Measurements from ENCODE around the gene THAP10. TPM values are rescaled to one million over a fixed set of nuclear protein-coding genes. Genes with fewer than 3 reads are reported as not detected.

THAP10 gene
- total and polyA plus RNA-seq, 9 of the 15 experiments (the other 6 are each of a cell fraction or from before 2014, with no cell fraction given): 0.04 to 0.28 (median 0.09) TPM; not detected in 3

- TF ChIP-seq ARID4B (CRISPR knock-in tag; IDR thresholded peaks at IDR 0.05) (no peak), EWSR1 (IDR thresholded peaks at IDR 0.05; ENCODE audit: borderline replicate concordance, low read depth, partially characterized antibody) (no peak), ZNF778 (CRISPR knock-in tag; IDR thresholded peaks at IDR 0.05) (no peak), ZNF780A (CRISPR knock-in tag; IDR thresholded peaks at IDR 0.05) (no peak), JUND (IDR thresholded peaks at IDR 0.05; ENCODE audit: borderline replicate concordance, low read depth, low read length) (peak; percentile 49; the same call in 1 of the 2 replicates), JUND (tag; IDR thresholded peaks at IDR 0.05; ENCODE audit: borderline replicate concordance, low read depth, low read length) (no peak), ZNF175 (CRISPR knock-in tag; IDR thresholded peaks at IDR 0.05; ENCODE audit: low read depth) (peak; percentile 58; the same call in 1 of the 2 replicates), ZNF121 (CRISPR knock-in tag; conservative IDR thresholded peaks at IDR 0.05) (no peak), HCFC1 (IDR thresholded peaks at IDR 0.05; ENCODE audit: low read depth, low read length) (no peak), CREB1 (IDR thresholded peaks at IDR 0.05) (no peak), CREB1 (CRISPR knock-in tag; IDR thresholded peaks at IDR 0.05) (no peak), CTBP1 (IDR thresholded peaks at IDR 0.05; ENCODE audit: borderline replicate concordance) (peak; percentile 27; the same call in 1 of the 2 replicates)
- TF ChIP-seq, protein P1, sequence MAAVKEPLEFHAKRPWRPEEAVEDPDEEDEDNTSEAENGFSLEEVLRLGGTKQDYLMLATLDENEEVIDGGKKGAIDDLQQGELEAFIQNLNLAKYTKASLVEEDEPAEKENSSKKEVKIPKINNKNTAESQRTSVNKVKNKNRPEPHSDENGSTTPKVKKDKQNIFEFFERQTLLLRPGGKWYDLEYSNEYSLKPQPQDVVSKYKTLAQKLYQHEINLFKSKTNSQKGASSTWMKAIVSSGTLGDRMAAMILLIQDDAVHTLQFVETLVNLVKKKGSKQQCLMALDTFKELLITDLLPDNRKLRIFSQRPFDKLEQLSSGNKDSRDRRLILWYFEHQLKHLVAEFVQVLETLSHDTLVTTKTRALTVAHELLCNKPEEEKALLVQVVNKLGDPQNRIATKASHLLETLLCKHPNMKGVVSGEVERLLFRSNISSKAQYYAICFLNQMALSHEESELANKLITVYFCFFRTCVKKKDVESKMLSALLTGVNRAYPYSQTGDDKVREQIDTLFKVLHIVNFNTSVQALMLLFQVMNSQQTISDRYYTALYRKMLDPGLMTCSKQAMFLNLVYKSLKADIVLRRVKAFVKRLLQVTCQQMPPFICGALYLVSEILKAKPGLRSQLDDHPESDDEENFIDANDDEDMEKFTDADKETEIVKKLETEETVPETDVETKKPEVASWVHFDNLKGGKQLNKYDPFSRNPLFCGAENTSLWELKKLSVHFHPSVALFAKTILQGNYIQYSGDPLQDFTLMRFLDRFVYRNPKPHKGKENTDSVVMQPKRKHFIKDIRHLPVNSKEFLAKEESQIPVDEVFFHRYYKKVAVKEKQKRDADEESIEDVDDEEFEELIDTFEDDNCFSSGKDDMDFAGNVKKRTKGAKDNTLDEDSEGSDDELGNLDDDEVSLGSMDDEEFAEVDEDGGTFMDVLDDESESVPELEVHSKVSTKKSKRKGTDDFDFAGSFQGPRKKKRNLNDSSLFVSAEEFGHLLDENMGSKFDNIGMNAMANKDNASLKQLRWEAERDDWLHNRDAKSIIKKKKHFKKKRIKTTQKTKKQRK (IDR thresholded peaks at IDR 0.05; ENCODE audit: borderline replicate concordance, low read depth, low read length): no peak
Observed at GRCh38 chr15:70856884-70857561, 35.2 kb downstream of the THAP10 start (continued).

Data from K562 (cell line).